Measurements from ENCODE around the gene PRX. TPM values are rescaled to one million over a fixed set of nuclear protein-coding genes. Genes with fewer than 3 reads are reported as not detected.

Gene PRX
- total RNA-seq, 6 experiments from 2014 or later: 0.37 to 0.99 (median 0.60) TPM

GRCh38 chr19:40379446-40380198 lies 33.6 kb downstream of the PRX start:
- no peak for DNase-seq
- no peak overlapping the region for H3K27ac ChIP-seq
- H3K4me3 ChIP-seq: no peak overlapping the region
- no peaks in the 10 kb centered on the region for H3K36me3 ChIP-seq
- intact Hi-C loops (cut with DNase I): no loop called here
- TF ChIP-seq, protein P1, sequence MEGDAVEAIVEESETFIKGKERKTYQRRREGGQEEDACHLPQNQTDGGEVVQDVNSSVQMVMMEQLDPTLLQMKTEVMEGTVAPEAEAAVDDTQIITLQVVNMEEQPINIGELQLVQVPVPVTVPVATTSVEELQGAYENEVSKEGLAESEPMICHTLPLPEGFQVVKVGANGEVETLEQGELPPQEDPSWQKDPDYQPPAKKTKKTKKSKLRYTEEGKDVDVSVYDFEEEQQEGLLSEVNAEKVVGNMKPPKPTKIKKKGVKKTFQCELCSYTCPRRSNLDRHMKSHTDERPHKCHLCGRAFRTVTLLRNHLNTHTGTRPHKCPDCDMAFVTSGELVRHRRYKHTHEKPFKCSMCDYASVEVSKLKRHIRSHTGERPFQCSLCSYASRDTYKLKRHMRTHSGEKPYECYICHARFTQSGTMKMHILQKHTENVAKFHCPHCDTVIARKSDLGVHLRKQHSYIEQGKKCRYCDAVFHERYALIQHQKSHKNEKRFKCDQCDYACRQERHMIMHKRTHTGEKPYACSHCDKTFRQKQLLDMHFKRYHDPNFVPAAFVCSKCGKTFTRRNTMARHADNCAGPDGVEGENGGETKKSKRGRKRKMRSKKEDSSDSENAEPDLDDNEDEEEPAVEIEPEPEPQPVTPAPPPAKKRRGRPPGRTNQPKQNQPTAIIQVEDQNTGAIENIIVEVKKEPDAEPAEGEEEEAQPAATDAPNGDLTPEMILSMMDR (IDR thresholded peaks at IDR 0.05): no peak
- TF ChIP-seq POLR2A (IDR thresholded peaks at IDR 0.05): no peak
- 83% methylated on average over 2 of the region's 11 CpGs for WGBS (ENCODE audit: insufficient coverage, low coverage, low lambda C conversion rate, missing lambda C conversion rate)
- H3K9me3 ChIP-seq: no peaks in the 10 kb centered on the region
- H3K27me3 ChIP-seq: no peaks in the 10 kb centered on the region
- ATAC-seq: no peak
- no peaks in the 10 kb centered on the region for H3K4me1 ChIP-seq

DNA sequence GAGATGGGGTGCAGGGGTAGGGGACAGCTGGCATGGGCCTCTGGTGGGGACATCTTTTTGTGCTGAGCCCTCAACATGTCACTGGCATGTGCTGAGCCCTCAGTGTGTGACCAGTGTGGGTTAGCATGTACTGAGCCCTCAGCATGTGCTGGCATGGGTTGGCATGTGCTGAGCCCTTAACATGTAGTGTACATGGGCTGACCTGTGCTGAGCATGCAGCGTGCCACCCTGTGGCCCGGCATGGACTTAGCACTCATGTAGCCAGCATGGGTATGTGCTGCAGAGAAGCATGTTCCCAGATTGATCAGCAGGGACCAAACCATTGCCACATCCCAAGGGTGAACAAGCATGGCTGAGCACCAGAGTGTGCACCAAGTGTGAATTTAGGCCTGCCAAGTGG lies 34.7 kb downstream of the PRX start:
- intact Hi-C loops (cut with DNase I): no loop called here
- no peaks in the 10 kb centered on the region for H3K9me3 ChIP-seq
- no CpG with 5 or more reads among the region's 2 CpGs for WGBS (ENCODE audit: insufficient coverage, low coverage, low lambda C conversion rate, missing lambda C conversion rate)
- no peak overlapping the region for H3K4me3 ChIP-seq
- no peaks in the 10 kb centered on the region for H3K4me1 ChIP-seq
- DNase-seq (no peak), ATAC-seq (peak in 2 of 4 donors; percentile 20 to 28)
- no peak overlapping the region for H3K27ac ChIP-seq
- TF ChIP-seq, protein P1 (IDR thresholded peaks at IDR 0.05): no peak
- no peak for TF ChIP-seq POLR2A (IDR thresholded peaks at IDR 0.05)
- H3K36me3 ChIP-seq: peaks cover 0 to 6% (median 0%) of the 10 kb centered on the region in 4 donors
- no peaks in the 10 kb centered on the region for H3K27me3 ChIP-seq

DNA sequence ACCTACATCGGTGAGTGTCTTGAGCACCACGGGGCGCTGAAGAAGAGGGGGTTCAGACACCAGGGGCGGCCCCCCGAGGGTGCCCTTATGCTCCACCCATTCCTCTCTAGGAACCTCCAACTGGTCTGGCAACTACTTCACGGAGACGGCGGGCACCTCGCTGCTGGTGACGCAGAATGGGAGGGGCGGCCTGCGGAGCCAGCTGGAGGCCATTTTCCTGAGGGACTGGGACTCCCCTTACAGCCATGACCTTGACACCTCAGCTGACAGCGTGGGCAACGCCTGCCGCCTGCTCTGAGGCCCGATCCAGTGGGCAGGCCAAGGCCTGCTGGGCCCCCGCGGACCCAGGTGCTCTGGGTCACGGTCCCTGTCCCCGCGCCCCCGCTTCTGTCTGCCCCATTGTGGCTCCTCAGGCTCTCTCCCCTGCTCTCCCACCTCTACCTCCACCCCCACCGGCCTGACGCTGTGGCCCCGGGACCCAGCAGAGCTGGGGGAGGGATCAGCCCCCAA lies 35.2 kb downstream of the PRX start:
- 90% methylated on average over 4 of the region's 25 CpGs for WGBS (ENCODE audit: insufficient coverage, low coverage, low lambda C conversion rate, missing lambda C conversion rate)
- peaks cover 0 to 6% (median 0%) of the 10 kb centered on the region in 4 donors for H3K36me3 ChIP-seq
- DNase-seq: no peak
- no peaks in the 10 kb centered on the region for H3K4me1 ChIP-seq
- no peaks in the 10 kb centered on the region for H3K27me3 ChIP-seq
- intact Hi-C loops (cut with DNase I): no loop called here
- no peak overlapping the region for H3K27ac ChIP-seq
- no peaks in the 10 kb centered on the region for H3K9me3 ChIP-seq
- no peak for ATAC-seq
- TF ChIP-seq POLR2A (IDR thresholded peaks at IDR 0.05): no peak
- TF ChIP-seq, protein P1 (IDR thresholded peaks at IDR 0.05): no peak
- H3K4me3 ChIP-seq: no peak overlapping the region

DNA sequence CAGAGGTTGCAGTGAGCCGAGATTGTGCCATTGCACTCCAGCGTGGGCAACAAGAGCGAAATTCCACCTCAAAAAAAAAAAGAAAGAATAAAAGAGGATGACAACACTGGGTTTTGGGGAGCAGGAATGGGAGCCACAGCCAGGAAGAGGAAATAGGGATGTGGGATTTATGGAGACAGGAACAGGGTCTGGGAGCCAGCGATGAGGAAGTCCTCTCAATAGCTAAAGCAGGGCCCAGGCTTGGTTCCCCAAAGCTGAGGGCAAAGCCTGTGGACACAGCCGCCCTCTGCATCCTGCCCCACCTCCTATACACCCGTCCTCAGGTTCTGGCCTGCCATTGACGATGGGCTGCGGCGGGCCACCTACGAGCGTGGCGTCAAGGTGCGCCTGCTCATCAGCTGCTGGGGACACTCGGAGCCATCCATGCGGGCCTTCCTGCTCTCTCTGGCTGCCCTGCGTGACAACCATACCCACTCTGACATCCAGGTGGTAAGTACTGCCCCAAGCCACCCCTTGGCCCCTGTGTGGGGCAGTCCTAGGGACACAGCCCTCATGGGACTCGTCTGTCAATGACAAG lies 36.8 kb downstream of the PRX start:
- H3K36me3 ChIP-seq: peaks cover 0 to 13% (median 0%) of the 10 kb centered on the region in 4 donors
- DNase-seq (no peak), ATAC-seq (no peak)
- intact Hi-C loops (cut with DNase I): no loop called here
- H3K9me3 ChIP-seq: no peaks in the 10 kb centered on the region
- no peaks in the 10 kb centered on the region for H3K4me1 ChIP-seq
- H3K27ac ChIP-seq: no peak overlapping the region
- H3K4me3 ChIP-seq: no peak overlapping the region
- no peaks in the 10 kb centered on the region for H3K27me3 ChIP-seq
- TF ChIP-seq POLR2A (IDR thresholded peaks at IDR 0.05): no peak
- TF ChIP-seq, protein P1 (IDR thresholded peaks at IDR 0.05): no peak
- WGBS (ENCODE audit: insufficient coverage, low coverage, low lambda C conversion rate, missing lambda C conversion rate): 94% methylated on average over 6 of the region's 17 CpGs
